GM19238 (cell line): ENCODE results near the gene DDX56.
"Not testable (repeated sequence)": the region's sequence is repeated elsewhere in the genome, so short reads cannot be mapped to it uniquely, and the experiment has no call there.

ENCODE experiments used
- DNase-seq: peaks from one replicate; pipeline ENCODE4 v3.0.0; 2011; ENCODE audit warnings: low spot score; ENCODE audit not compliant: insufficient read length

DDX56 gene

GRCh38 chr7:44562622-44562962 is 11.1 kb downstream of the DDX56 start:
- not testable (repeated sequence) for DNase-seq

DNA sequence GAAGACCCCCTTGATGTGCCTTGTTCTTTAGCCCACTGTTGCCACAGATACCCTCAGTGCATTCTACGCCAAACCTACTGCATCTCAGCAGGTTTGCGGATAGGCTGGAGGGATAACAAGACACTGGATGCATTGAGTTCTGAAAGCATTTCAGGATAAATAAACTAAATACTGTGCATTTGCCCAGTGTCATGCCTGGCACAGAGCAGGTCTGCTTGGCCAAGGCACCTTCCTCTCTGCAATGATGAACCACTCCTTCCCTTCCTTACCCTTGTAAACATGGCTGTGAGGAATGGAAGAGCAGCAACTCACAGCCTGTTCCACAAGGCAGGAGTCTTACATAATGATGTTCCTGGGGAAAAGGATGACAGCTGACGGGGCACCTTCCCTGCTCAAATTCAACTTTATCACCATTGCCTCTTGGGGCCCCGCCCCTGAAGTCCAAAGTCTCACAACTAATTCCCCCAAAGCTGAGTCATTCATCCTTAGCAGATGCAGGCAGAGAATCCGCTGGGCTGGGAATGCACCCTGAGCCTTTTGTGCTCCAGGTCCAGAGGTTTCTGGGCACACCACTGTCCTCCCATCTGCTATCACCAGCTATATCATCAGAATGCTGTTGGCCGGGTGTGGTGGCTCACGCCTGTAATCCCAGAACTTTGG is 11.6 kb downstream of the DDX56 start:
- DNase-seq: no peak

DNA sequence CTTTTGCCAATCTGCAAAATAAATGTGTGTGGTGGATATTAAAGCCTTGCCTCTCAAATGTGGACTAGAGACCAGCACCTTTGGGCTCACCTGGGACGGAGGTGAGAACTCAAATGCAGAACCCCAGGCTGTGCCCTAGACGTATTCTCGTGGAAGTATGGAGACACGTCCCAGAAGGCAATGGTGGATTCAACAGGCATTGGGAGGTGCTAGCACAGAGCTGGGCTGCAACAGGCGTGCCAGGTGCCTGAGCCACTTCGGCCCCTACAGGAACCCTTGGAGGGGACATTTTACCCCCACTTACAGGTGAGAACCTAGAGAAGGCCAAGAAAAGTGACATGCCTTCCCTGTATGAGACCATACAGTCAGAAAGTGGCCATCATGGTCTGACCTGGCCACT is 12.2 kb downstream of the DDX56 start:
- no peak for DNase-seq

DNA sequence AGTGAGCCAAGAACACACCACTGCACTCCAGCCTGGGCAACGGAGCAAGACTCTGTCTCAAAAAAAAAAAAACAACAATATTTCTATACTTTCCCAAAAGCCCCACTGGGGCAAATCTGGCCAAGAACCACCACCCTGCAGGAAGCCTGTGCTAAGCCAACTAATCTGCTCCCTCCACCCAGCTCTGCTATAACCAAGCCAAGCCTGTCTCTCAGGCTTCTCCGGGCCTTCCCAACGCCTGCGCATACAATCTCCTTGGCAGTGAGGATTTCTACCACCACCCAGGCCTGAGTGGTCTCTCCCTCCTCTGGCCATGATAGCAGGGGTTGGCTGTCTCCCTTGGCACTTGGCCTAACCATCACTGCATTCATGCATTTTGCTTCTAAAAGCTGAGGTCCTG is 14.2 kb downstream of the DDX56 start:
- DNase-seq: no peak

DNA sequence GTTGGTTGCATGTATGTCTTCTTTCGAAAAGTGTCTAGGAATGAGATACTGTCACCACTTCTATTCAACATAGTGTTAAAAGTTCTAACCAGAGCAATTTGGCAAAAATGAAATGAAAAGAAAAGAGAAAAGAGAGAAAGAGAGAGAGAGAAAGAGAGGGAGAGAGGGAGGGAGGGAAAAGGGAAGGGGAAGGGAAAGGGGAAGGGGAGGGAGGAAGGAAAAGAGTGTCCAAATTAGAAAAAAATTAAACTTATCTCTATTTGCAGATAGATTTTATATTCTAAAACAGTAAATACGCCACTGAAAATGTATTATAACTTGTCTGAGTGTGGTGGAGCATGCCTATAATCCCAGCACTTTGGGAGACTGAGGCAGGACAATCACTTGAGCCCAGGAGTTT is 16.2 kb downstream of the DDX56 start:
- DNase-seq: no peak

DNA sequence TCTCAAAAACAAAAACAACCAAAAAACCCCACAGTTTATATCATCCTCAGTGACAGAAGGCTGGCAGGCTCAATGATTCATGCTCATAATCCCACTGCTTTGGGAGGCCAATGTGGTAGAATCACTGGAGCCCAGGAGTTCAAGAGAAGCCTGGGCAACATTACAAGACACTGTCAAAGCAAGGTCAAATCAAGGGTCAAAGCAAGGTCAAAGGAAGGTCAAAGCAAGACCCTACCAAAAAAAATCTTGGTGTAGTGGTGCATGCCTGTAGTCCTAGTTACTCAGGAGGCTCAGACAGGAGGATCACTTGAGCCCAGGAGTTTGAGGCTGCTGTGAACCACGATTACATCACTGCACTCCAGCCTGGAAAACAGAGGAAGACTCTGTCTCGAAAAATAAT is 18.4 kb downstream of the DDX56 start:
- no peak for DNase-seq

DNA sequence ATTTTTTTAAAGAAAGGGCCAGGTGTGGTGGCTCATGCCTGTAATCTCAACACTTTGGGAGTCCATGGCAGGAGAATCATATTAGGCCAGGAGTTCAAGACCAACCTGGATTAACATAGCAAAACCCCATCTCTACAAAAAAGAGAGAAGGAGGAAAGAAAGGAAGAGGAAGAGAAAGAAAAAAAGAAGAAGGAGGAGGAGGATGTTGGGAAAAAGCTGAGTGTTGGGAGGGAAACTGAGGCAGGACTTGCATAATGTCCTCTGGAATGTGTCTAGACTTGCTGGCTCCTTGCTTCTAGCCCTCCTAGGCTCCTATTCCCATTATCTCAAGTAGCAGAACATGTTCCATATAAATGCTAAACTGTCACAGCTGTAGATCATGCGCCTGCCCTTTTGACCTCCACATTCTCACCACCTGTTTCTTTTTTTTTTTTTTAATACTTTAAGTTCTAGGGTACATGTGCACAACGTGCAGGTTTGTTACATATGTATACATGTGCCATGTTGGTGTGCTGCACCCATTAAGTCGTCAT is 21.2 kb downstream of the DDX56 start:
- DNase-seq: not testable (repeated sequence)

- DNase-seq: no peak
These were observed 24.3 kb downstream of the DDX56 start for GRCh38 chr7:44549457-44549856.

DNA sequence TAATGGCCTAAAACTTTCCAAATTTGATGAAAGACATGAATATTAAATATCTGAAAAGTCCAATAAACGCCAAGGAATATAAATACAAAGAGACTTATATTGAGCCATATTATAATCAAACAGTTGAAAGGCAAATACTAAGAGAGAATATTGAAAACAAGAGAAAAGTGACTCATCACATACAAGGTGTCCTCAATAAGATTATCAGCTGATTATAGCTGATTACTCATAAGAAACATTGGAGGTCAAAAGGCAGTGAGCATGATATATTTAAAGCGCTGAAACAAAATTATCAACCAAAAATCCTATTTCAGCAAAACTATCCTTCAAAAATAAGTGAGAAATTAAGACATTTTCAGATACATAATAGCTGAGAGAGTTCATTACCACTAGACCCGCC is 24.8 kb downstream of the DDX56 start:
- no peak for DNase-seq

GRCh38 chr7:44547536-44548231 is 26.0 kb downstream of the DDX56 start:
- no peak for DNase-seq

DNA sequence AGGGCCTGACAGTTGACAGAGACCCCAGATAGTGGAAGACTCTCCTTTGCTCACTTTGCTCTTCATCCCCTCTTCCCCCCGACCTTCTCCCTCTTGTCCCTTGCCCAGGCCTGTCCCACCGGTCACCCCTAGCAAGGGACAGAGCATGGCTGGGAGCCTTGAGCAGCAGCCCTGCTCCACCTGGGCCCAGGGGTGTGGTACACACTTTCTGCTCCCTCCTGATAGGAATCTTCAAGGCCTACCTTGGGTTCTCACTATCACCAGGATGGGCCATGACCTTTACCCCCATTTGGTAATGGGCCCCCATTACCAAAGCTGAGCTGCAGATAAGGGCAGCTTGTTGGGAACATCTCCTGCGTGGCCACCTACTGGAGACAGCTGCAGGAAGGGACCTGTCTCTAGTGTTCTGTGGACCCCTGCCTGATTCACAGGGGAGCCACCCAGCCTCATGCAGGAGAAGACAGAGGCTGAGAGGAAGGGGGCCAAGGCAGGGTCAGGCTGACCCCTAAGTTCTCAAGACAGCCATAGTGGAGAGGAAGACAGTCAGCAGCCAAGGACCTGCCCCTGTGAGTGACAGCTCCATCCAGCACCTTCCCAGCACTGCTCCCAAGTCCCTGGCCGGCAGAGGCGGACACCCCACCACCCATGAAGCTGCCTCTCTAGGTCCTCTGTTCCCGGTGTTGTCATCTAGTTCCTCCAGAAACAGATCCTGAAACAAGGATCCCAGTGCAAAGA is 31.7 kb downstream of the DDX56 start:
- DNase-seq: no peak

DNA sequence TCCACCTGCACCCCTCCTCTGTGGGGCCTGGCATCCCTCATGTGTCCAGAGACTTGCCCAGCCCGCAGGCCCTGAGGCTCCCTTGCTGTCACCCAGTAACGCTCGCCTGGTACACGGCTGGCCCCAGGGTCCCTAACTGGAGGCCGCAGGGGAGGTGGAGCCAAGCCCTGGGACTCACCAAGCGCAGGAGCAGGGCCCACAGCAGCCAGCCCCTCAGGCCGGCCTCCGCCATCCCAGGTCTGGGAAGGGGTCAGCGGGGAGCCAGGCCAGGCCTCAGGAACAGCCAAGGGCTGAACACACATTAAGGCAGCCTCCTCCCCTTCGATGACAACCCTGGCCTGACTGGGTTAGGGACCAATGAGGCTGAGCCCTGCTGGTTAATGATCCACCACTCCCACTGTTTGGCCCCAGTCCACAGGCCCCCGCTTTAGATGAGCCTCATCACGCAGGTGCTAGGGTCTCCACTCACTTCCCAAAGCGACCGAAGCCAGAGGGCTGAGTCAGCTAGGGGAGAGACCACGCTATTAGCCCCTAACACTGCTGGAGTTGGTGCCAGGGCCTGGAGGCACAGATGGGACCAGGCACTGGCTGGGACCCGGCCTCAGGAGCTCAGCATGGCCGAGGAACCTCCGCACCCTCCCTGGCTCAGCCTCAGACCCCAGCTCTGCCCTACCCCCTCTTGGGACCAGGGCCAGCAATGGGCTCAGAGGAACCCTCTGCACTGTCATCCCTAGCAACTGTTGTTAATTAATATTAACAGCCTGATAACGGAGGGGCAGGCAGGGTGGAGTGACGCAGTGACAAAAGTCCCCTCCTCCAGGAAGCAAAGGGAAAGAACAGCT is 32.5 kb downstream of the DDX56 start, which contains the start of gene NPC1L1:
Gene NPC1L1, minus strand, starts transcription at position 303 of the 842 bp plus-strand sequence. Its CDS starts 71 bp downstream, at position 232.
- no peak for DNase-seq

DNA sequence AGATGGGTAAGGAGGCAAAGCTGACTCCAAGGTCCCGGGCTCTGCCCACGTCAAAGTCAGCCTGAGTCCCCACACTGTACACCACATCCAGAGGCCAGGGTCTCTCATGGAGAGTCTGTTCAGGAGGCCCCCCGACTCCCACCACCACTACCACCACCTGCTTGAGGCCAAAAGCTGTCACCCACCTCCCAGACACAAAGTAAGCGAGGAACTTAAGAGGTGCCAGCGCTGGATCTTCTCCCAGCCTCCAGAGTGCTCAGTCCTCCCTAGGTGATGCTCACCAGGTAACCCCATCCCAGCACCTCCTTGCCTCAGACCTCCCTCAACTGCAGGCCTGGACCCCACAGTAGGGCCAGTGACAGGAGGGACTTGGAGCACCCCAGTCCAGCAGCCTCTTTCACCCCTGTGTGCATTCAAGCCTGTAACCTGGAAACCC is 33.1 kb downstream of the DDX56 start:
- DNase-seq: no peak

GRCh38 chr7:44539669-44540506 is 33.8 kb downstream of the DDX56 start:
- no peak for DNase-seq

DNA sequence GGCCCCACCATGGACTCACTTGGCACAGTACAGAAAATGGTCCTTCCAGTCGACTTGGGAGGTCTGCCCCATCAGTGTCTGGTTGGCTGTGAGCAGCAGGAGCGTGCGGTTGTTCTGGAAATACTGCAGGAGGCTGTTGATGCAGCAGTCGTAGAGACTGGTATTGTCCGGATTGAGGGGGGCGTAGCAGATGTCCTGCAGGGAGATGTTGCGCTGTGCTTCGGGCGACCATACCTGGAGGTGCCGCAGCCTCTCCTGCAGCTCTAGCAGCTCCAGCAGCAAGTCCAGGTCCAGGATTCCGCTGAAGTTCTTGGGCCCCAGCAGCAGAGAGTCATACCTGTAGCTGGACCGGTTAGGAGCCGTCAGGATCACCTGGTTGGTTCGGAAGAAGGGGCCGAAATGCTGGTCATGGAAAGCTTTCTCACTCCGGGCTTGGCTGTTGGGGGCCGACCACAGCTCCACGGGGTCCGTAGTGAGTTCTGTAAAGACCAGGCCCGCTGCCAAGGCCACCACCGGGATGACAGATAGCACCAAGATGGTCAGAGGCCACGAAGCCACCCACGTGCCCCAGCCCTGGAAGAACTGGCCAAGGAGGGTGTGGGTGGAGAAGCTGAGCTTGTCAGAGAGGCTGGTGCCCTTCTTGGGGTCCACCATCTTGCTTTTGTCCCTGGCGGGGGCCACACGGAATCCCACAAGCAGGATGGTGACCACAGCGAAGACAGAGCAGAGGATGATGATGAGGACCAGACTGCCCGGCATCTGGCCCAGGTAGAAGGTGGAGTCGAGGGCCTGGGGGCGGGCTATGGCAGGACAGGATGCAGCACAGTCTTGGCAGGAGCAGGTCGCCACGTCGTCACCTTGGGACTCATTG is 34.7 kb downstream of the DDX56 start:
- no peak for DNase-seq

DNA sequence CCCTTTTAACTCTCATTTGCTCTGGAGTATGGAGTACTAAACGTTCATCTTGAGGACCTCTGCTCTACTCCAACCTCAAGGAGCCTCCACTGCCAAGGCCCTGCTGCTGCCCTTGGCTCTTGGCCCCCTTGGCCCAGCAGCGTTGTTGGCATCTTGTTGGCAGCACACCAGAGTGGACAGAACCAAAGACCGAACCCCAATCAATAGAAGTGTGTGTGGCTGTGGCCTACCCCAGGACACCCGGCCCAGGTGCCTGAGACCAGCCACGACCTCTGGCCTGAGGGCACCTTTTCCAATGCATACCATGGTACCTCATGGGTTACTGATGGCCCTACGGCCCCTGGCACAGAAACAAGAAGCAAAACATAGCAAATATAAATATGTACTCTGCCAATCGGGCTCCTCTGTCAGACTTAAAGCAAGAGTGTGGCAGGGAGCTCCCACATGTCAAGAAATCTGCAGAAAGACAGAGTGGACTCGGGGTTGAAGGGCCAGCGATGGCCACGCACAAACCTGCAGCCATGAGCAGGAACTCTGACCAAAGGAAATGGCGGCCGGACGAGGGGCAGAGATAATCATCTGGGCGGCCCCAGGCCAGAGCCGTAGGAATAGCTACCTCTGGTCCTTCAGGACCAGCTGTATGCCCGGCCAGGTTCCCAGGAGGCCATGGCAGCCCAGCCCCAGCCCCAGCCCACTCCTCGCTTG is 35.5 kb downstream of the DDX56 start:
- DNase-seq: no peak

DNA sequence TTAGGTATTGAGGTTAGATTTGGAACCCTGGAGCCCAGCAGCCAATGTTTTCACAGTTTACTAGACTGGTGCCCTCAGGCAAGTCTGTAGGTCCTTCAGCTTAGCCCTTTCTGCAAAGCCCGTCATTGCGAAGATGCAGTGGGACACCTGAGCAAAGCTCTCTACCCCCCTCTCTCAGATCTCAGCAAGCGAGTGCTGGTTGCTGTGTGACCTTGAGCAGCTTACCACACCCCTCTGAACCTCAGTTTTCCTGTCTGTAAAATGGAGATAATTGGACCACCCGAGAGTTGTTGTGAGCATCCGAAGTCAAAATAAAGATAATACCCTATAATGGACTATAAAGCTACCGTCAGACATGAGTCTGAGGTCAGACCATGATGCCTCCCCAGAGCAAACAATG is 36.3 kb downstream of the DDX56 start:
- DNase-seq: no peak

DNA sequence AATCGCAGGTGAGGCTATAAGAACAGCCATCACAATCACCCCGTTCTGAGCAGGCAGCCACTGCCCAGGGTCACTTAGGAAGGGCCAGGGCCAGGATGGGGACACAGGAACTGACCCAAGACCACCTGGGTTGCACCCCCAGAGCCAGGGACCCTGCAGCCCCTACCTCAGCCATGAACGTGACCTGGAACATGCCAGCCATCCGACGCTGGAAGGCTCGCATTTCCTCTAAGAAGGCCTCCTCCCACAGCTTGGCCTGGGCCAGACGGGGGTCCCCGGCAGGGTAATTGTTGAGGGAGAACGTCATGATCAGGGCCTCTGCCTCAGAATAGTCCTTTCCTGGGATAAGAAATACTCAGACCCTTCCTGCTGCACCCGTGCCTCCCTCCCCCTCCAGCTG is 37.6 kb downstream of the DDX56 start:
- DNase-seq: no peak
